ENCODE results near the gene CAPN12.

Gene CAPN12

DNA sequence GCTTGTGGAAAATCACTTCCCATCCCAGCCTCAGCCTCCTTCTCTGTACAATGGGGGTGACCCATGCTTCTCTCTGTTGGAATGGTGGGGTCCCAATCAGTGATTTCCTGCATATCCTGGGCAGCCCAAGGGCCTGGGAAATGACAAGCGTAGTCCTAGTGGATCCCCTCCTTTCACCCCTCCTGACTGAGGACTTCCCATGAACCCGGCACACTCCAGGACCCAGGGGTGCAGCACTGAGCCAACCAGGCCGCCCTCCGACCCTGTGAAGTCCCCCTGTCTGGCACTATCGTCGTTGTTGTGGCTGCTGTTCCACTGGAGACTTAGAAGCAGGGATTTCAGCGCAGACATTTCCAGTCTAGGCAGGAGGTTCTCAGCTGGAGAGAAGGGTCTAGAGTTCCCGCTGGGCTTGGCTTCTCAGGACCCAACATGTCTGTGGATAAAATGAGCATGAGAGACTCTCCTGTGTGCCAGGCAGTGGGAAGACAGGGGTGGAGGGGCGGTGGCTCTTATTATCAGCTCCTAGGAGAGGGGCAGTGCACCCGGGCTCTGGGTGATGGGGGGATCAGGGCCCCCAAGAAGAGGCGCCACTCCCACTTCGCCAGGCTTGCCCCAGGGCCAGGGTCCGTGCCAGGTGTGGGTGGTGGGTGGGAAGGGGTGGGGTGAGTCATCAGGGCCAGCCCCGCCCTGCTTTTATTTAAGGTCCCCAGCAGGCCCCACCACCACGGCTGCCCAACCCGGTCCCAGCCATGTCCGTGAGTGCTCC lies 44.4 kb upstream of the CAPN12 start, which contains the start of gene LGALS7B:
Gene LGALS7B (plus strand): TSS at position 723 of the 766 bp plus-strand sequence. CDS start 27 bp downstream, at position 750.
- TF ChIP-seq SIN3A (IDR thresholded peaks at IDR 0.05; ENCODE audit: borderline replicate concordance, insufficient read depth, low read length) (no peak), POLR2AphosphoS5 (IDR thresholded peaks at IDR 0.05; ENCODE audit: low read depth, low read length) (no peak), FOXP2 (optimal IDR thresholded peaks at IDR 0.05; ENCODE audit: borderline replicate concordance, extremely low read depth, extremely low read length, insufficient read depth) (no peak), TAF1 (IDR thresholded peaks at IDR 0.05; ENCODE audit: borderline replicate concordance, insufficient read depth, low read length) (no peak)
- TF ChIP-seq, protein P1, sequence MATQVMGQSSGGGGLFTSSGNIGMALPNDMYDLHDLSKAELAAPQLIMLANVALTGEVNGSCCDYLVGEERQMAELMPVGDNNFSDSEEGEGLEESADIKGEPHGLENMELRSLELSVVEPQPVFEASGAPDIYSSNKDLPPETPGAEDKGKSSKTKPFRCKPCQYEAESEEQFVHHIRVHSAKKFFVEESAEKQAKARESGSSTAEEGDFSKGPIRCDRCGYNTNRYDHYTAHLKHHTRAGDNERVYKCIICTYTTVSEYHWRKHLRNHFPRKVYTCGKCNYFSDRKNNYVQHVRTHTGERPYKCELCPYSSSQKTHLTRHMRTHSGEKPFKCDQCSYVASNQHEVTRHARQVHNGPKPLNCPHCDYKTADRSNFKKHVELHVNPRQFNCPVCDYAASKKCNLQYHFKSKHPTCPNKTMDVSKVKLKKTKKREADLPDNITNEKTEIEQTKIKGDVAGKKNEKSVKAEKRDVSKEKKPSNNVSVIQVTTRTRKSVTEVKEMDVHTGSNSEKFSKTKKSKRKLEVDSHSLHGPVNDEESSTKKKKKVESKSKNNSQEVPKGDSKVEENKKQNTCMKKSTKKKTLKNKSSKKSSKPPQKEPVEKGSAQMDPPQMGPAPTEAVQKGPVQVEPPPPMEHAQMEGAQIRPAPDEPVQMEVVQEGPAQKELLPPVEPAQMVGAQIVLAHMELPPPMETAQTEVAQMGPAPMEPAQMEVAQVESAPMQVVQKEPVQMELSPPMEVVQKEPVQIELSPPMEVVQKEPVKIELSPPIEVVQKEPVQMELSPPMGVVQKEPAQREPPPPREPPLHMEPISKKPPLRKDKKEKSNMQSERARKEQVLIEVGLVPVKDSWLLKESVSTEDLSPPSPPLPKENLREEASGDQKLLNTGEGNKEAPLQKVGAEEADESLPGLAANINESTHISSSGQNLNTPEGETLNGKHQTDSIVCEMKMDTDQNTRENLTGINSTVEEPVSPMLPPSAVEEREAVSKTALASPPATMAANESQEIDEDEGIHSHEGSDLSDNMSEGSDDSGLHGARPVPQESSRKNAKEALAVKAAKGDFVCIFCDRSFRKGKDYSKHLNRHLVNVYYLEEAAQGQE (IDR thresholded peaks at IDR 0.05; ENCODE audit: insufficient read depth in 1 of 2, low read depth in 2 of 2, low read length in 2 of 2), result no peak

DNA sequence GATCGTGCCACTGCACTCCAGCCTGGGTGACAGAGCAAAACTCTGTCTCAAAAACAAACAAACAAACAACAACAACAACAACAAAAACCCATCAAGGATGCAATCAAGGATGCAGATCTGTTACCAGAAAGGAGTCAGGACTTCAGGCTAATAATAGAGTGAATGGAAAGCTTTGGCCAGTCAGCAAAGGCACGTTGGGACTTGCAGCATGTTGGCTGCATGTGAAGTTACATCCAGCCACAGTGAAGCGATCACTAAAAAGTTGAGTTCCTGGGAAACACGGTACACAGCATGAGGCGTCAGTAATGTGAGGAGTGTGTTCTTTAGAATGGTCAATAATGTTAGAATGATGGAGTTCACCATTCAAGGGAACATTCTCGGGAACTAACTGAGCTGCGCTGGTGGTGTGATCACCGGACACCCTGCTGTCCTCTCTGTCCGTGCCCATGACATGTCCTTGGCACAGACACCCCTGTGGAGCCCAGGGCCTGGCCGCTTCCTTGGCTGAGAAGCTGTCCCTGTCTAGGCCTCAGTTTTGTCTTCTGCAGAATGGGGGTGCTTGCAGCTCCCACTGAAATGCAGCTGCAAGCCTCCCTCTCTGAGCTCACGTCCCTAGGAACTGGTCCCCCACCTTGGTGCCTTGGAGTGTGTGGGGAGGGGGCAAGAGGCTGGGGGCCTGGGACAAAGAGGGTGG lies 42.4 kb upstream of the CAPN12 start:
- no peak for TF ChIP-seq SIN3A (IDR thresholded peaks at IDR 0.05; ENCODE audit: borderline replicate concordance, insufficient read depth, low read length)
- TF ChIP-seq, protein P1 (IDR thresholded peaks at IDR 0.05; ENCODE audit: insufficient read depth in 1 of 2, low read depth in 2 of 2, low read length in 2 of 2), result no peak
- TF ChIP-seq TAF1 (IDR thresholded peaks at IDR 0.05; ENCODE audit: borderline replicate concordance, insufficient read depth, low read length), result no peak
- no peak for TF ChIP-seq POLR2AphosphoS5 (IDR thresholded peaks at IDR 0.05; ENCODE audit: low read depth, low read length)
- TF ChIP-seq FOXP2 (optimal IDR thresholded peaks at IDR 0.05; ENCODE audit: borderline replicate concordance, extremely low read depth, extremely low read length, insufficient read depth), result no peak

DNA sequence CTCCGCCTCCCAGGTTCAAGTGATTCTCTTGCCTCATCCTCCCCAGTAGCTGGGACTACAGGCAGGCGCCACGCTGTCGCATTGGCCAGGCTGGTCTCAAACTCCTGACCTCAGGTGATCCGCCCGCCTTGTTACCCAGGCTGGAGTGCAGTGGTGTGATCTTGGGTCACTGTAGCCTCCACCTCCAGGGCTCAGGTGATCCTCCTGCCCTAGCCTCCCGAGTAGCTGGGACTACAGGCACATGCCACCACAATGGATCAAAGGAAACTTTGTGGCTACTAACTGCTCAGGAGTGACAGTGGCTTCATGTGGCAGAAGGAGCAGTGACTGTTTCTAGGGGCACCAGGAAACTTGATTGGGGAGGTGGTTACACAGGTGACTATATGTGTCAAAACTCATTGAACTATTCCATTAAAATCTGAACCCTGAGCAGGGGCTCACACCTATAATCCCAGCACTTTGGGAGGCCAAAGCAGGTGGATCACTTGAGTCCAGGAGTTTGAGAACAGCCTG lies 41.0 kb upstream of the CAPN12 start:
- no peak for TF ChIP-seq SIN3A (IDR thresholded peaks at IDR 0.05; ENCODE audit: borderline replicate concordance, insufficient read depth, low read length)
- no peak for TF ChIP-seq TAF1 (IDR thresholded peaks at IDR 0.05; ENCODE audit: borderline replicate concordance, insufficient read depth, low read length)
- TF ChIP-seq POLR2AphosphoS5 (IDR thresholded peaks at IDR 0.05; ENCODE audit: low read depth, low read length), result no peak
- no peak for TF ChIP-seq FOXP2 (optimal IDR thresholded peaks at IDR 0.05; ENCODE audit: borderline replicate concordance, extremely low read depth, extremely low read length, insufficient read depth)
- TF ChIP-seq, protein P1 (IDR thresholded peaks at IDR 0.05; ENCODE audit: insufficient read depth in 1 of 2, low read depth in 2 of 2, low read length in 2 of 2), result no peak

DNA sequence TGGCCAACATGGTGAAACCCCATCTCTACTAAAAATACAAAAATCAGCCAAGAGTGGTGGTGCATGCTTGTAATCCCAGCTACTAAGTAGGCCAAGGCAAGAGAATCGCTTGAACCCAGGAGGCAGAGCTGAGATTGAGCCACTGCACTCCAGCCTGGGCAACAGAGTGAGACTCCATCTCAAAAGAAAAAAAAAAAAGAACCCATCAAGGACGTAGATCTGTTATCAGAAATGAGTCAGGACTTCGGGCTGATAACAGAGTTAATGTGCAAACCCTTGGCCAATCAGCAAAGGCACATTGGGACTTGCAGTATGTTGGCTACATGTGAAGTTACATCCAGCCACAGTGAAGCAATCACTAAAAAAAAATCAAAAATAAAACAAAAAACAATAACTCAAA lies 40.0 kb upstream of the CAPN12 start:
- no peak for TF ChIP-seq SIN3A (IDR thresholded peaks at IDR 0.05; ENCODE audit: borderline replicate concordance, insufficient read depth, low read length)
- no peak for TF ChIP-seq FOXP2 (optimal IDR thresholded peaks at IDR 0.05; ENCODE audit: borderline replicate concordance, extremely low read depth, extremely low read length, insufficient read depth)
- TF ChIP-seq, protein P1 (IDR thresholded peaks at IDR 0.05; ENCODE audit: insufficient read depth in 1 of 2, low read depth in 2 of 2, low read length in 2 of 2), result no peak
- TF ChIP-seq TAF1 (IDR thresholded peaks at IDR 0.05; ENCODE audit: borderline replicate concordance, insufficient read depth, low read length), result no peak
- TF ChIP-seq POLR2AphosphoS5 (IDR thresholded peaks at IDR 0.05; ENCODE audit: low read depth, low read length), result no peak

Data from PFSK-1 (cell line).